Thoracic aorta (tissue), 2 donors: ENCODE data around the gene TEAD2. TPM values are rescaled to one million over a fixed set of nuclear protein-coding genes. Genes with fewer than 3 reads are reported as not detected.

Experiments used
- ATAC-seq: fragments of 150-250 bp; one replicate; pipeline ENCODE4 v1.8.0; 2017; ENCODE audit warnings: low read depth; ENCODE audit not compliant: insufficient number of reproducible peaks, low FRiP score
- DNase-seq: peaks from one replicate; pipeline ENCODE4 v3.0.0-alpha.2; 2020; ENCODE audit warnings: low spot score
- H3K27ac ChIP-seq, 2 donors: fragments of 200-600 bp; sonication (generic); 1 replicate in 1 of 2; 2 replicates in 1 of 2; pipeline ENCODE4 v1.5.1; 2016; ENCODE audit warnings: mild to moderate bottlenecking in 2 of 2, moderate library complexity in 2 of 2
- H3K27me3 ChIP-seq: fragments of 200-600 bp; sonication (generic); replicated peaks from 2 replicates; pipeline ENCODE4 v1.6.0; 2016; ENCODE audit warnings: mild to moderate bottlenecking; ENCODE audit not compliant: insufficient read depth
- H3K36me3 ChIP-seq: fragments of 200-600 bp; sonication (generic); one replicate; pipeline ENCODE4 v1.5.1; 2016
- H3K4me1 ChIP-seq, 2 donors: fragments of 200-600 bp; sonication (generic); 1 replicate in 1 of 2; 2 replicates in 1 of 2; pipeline versions ENCODE4 v1.5.1 to v1.6.0; 2016; ENCODE audit warnings: low read depth in 2 of 2, mild to moderate bottlenecking in 1 of 2; ENCODE audit not compliant: control insufficient read depth in 1 of 2
- H3K4me3 ChIP-seq: fragments of 200-600 bp; sonication (generic); 2 replicates; pipeline ENCODE4 v1.5.1; 2016; ENCODE audit warnings: mild to moderate bottlenecking
- H3K9me3 ChIP-seq: fragments of 200-600 bp; sonication (generic); 2 replicates; pipeline ENCODE4 v1.5.1; 2016
- total RNA-seq, 2 donors: library from RNA; depleted of rRNA; stranded (reverse); fragments of >200 nt; gene quantifications; one replicate each; pipeline versions ENCODE4 v1.1.0 to v1.2.3, GENCODE V29; 2016
- TF ChIP-seq, protein P1 (sequence below): fragments of 200-600 bp; sonication (generic); IDR thresholded peaks from one replicate; pipeline ENCODE4 v1.5.1; 2019; ENCODE audit warnings: antibody characterized with exemption

TEAD2 gene
- total RNA-seq, 2 donors from 2014 or later, result 26.4 to 41.3 TPM

DNA sequence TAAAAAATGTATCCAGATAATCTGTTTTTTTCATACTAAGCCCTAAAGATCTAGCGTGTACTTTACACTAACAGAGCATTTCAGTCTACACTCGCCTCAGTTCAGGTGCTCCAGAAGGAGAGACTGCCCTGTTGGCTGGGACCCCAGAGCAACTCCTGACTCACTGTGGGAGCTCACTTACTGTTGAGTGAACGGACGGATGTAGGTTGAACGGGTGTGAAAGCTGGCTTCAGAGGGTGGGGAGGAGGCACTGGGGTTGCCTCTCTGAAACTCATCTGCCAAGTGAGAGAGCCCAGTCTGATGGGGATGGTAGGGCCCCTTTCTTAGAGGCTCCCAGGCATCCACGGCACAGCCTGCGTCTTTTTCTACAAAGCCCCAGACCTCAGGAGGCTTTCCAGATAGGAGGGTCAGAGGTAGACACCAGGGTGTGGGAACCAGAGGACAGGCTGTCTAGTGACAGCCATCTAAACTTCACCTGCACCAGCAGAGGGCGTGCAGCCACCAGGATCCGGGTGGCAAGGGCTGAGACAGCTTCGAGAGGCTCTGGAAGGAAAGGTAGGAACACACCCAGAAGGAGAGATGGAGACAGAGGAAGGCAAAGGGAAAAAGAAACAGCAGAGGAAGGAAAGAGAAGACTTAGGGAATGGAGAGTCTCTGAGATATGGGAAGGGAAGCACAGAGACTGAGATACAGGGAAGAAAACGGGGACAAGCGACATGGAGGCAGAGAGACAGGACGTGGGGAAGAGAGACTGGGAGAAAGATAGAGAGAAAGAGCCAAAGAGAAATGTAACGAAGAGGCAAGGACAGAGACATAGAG, 29.6 kb upstream of the TEAD2 start:
- Histone ChIP-seq H3K27me3 (no peaks in the 10 kb centered on the region), H3K4me3 (no peak overlapping the region), H3K36me3 (no peaks in the 10 kb centered on the region), H3K27ac (no peak overlapping the region), H3K4me1 (no peaks in the 10 kb centered on the region), H3K9me3 (no peaks in the 10 kb centered on the region)
- ATAC-seq (no peak), DNase-seq (no peak)
- TF ChIP-seq, protein P1, sequence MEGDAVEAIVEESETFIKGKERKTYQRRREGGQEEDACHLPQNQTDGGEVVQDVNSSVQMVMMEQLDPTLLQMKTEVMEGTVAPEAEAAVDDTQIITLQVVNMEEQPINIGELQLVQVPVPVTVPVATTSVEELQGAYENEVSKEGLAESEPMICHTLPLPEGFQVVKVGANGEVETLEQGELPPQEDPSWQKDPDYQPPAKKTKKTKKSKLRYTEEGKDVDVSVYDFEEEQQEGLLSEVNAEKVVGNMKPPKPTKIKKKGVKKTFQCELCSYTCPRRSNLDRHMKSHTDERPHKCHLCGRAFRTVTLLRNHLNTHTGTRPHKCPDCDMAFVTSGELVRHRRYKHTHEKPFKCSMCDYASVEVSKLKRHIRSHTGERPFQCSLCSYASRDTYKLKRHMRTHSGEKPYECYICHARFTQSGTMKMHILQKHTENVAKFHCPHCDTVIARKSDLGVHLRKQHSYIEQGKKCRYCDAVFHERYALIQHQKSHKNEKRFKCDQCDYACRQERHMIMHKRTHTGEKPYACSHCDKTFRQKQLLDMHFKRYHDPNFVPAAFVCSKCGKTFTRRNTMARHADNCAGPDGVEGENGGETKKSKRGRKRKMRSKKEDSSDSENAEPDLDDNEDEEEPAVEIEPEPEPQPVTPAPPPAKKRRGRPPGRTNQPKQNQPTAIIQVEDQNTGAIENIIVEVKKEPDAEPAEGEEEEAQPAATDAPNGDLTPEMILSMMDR, result peak; percentile 69

DNA sequence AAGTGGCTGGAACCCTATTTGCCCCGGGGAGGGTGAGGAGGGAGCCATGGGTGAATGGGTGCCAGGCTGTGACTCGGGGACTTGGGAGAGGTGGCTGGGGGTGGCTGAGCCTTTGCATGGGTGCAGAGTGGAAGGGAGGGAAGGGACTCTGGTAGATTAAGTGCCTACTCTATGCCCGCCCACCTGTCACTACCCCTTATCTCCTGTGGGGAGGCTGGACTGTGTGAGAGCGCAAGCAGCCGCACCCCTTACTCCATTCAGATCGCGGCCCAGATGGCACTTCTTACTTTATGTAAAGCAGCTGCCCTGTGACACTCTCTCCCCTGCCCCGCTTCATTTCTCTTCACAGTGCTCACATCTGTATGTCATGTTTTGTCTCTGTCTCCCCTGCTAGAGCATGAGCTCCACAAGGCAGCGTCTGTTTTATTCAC, 28.7 kb upstream of the TEAD2 start:
- ATAC-seq (no peak), DNase-seq (no peak)
- Histone ChIP-seq H3K27ac (no peak overlapping the region), H3K9me3 (no peaks in the 10 kb centered on the region), H3K27me3 (no peaks in the 10 kb centered on the region), H3K36me3 (no peaks in the 10 kb centered on the region), H3K4me1 (no peaks in the 10 kb centered on the region), H3K4me3 (no peak overlapping the region)
- TF ChIP-seq, protein P1, result no peak

DNA sequence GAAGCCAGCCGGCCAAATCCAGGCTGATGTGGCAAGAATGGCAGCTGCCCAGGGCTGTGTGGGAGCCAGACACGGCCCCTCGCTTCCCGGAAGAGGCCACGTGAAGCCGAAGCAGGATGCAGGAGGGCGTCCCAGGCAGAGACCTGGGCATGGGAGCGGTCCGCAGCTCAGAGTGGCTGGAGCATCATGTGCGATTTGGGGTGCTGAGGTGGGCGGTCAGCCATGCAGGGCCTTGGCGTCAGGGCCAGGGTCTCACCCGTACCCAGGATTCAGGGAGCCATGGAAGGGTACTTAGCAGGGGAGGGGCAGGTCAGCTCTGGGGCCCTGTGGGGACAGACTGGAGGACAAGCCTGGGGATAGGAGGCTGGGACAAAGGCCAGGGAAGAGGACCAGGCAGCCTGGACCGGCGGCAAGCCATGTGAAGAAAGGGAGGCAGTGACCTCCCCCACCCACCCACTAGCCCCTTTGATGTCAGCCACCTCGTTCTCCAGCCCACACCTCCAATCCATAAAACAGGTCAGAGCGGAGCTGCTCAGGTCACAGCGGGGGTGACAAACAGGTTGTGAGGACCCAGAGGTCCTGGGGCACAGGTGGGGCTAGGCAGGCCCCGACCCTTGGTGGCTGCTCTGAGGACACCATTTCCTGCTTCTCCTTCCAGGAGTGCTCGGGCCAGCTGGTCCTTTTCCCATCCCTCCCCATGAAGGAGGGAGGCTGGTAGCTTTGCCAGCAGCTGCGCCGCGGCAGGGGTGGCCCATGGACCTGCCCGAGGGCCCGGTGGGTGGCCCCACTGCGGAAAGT, 28.1 kb upstream of the TEAD2 start:
- H3K4me1 ChIP-seq, result no peaks in the 10 kb centered on the region
- H3K9me3 ChIP-seq, result no peaks in the 10 kb centered on the region
- DNase-seq (no peak), ATAC-seq (no peak)
- TF ChIP-seq, protein P1, result no peak
- H3K27ac ChIP-seq, result no peak overlapping the region
- H3K36me3 ChIP-seq, result no peaks in the 10 kb centered on the region
- no peak overlapping the region for H3K4me3 ChIP-seq
- no peaks in the 10 kb centered on the region for H3K27me3 ChIP-seq

DNA sequence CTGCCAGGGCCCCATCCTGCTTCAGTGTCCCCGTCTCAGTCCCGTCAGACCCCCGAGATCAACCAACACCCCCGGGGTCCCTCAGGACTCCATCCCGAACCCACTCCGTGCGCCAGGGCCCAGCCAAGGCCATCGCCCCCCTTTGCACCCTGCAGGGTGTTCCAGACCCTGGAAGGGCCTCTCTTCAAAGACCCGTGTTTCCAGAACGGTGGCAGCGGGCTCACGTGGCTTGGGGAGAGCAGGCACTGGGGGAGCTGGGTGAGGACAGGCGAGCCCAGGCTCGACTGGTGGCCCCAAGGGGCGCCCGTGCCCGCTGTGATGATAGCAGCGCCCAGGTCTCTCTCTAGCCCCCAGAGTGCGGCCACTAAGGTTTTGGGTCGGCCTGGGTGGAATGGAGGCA, 27.2 kb upstream of the TEAD2 start:
- TF ChIP-seq, protein P1, result no peak
- Histone ChIP-seq H3K27me3 (no peaks in the 10 kb centered on the region), H3K36me3 (no peaks in the 10 kb centered on the region), H3K4me3 (no peak overlapping the region), H3K9me3 (no peaks in the 10 kb centered on the region), H3K4me1 (no peaks in the 10 kb centered on the region), H3K27ac (no peak overlapping the region)
- DNase-seq (no peak), ATAC-seq (no peak)

DNA sequence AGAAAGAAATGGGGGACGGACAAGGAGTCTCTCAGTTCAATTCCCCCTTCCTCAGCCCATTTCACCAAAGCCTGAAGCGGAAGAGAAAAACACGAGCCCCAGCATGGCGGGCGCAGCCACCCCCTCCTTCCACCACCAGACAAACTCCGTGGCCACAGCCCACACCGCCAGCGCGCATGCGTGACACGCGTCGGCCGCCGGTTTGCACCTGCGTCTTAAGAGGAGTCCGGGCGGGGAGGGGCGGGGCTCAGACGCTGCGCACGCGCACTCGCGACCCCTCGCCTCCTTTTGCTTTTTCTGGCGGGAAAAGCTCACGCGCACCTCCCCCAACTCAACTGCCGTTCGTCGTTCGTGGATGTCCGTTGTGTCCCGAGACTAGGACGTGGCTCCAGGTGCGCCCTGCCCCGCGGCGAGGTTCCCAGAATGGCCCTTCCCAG, 25.7 kb upstream of the TEAD2 start, which contains the start of gene KASH5:
TSS of gene KASH5 (plus strand) at position 314 of the 437 bp plus-strand sequence. CDS start 2,635 bp downstream, outside the sequence.
- ATAC-seq (no peak), DNase-seq (no peak)
- Histone ChIP-seq H3K4me3 (peak within 1 kb of the TSS; percentile 56), H3K36me3 (no peaks in the 10 kb centered on the region), H3K9me3 (peaks cover 1% of the 10 kb centered on the region), H3K27ac (no peak within 1 kb of the TSS), H3K4me1 (no peaks in the 10 kb centered on the region), H3K27me3 (no peaks in the 10 kb centered on the region)
- TF ChIP-seq, protein P1, result no peak
